ENCODE measurements around the gene WDSUB1. TPM values are rescaled to one million over a fixed set of nuclear protein-coding genes. Genes with fewer than 3 reads are reported as not detected.

The WDSUB1 gene
- total and polyA plus RNA-seq, 2 donors, result 5.4 to 17.0 TPM

- DNase-seq (ENCODE audit: low read depth in 6 of 9, low spot score in 9 of 9), result no peak
- H3K36me3 ChIP-seq (ENCODE audit: control insufficient read depth in 2 of 2, insufficient read depth in 2 of 2, low read length in 1 of 2), result peaks cover 6% of the 10 kb centered on the region in 2 donors
Observed at GRCh38 chr2:159195697-159196096, 90.8 kb downstream of the WDSUB1 start.

GRCh38 chr2:159194241-159194640 is 92.3 kb downstream of the WDSUB1 start:
- WGBS, result 98% methylated on average over 10 of the region's 10 CpGs
- DNase-seq (ENCODE audit: low read depth in 6 of 9, low spot score in 9 of 9), result no peak
- no peak overlapping the region for H3K27ac ChIP-seq (ENCODE audit: low read depth in 1 of 2, low read length in 1 of 2)
- H3K4me3 ChIP-seq (ENCODE audit: low read length in 2 of 2), result no peak overlapping the region
- peaks cover 4% of the 10 kb centered on the region in 2 donors for H3K4me1 ChIP-seq (ENCODE audit: control insufficient read depth in 2 of 2, insufficient read depth in 2 of 2, low read length in 2 of 2)
- H3K36me3 ChIP-seq (ENCODE audit: control insufficient read depth in 2 of 2, insufficient read depth in 2 of 2, low read length in 1 of 2), result peaks cover 2 to 6% of the 10 kb centered on the region in 2 donors
- no peaks in the 10 kb centered on the region for H3K9me3 ChIP-seq (ENCODE audit: control insufficient read depth in 2 of 2, insufficient read depth in 1 of 2, low read length in 1 of 2)
- no peaks in the 10 kb centered on the region for H3K27me3 ChIP-seq (ENCODE audit: control insufficient read depth in 2 of 2, insufficient read depth in 1 of 2, low read length in 1 of 2)

More at GRCh38 chr2:159195697-159196096, 90.8 kb downstream of the WDSUB1 start:
- no peaks in the 10 kb centered on the region for H3K4me1 ChIP-seq (ENCODE audit: control insufficient read depth in 2 of 2, insufficient read depth in 2 of 2, low read length in 2 of 2)
- no peaks in the 10 kb centered on the region for H3K9me3 ChIP-seq (ENCODE audit: control insufficient read depth in 2 of 2, insufficient read depth in 1 of 2, low read length in 1 of 2)
- no peaks in the 10 kb centered on the region for H3K27me3 ChIP-seq (ENCODE audit: control insufficient read depth in 2 of 2, insufficient read depth in 1 of 2, low read length in 1 of 2)
- WGBS, result 96% methylated on average over 6 of the region's 6 CpGs
- no peak overlapping the region for H3K4me3 ChIP-seq (ENCODE audit: low read length in 2 of 2)
- H3K27ac ChIP-seq (ENCODE audit: low read depth in 1 of 2, low read length in 1 of 2), result no peak overlapping the region

GRCh38 chr2:159193791-159194190 is 92.7 kb downstream of the WDSUB1 start:
- no peak for DNase-seq (ENCODE audit: low read depth in 6 of 9, low spot score in 9 of 9)
- peaks cover 0 to 6% of the 10 kb centered on the region in 2 donors for H3K36me3 ChIP-seq (ENCODE audit: control insufficient read depth in 2 of 2, insufficient read depth in 2 of 2, low read length in 1 of 2)

GRCh38 chr2:159192371-159192918 is 94.1 kb downstream of the WDSUB1 start:
- H3K27ac ChIP-seq (ENCODE audit: low read depth in 1 of 2, low read length in 1 of 2), result no peak overlapping the region
- no peaks in the 10 kb centered on the region for H3K9me3 ChIP-seq (ENCODE audit: control insufficient read depth in 2 of 2, insufficient read depth in 1 of 2, low read length in 1 of 2)
- H3K36me3 ChIP-seq (ENCODE audit: control insufficient read depth in 2 of 2, insufficient read depth in 2 of 2, low read length in 1 of 2), result peaks cover 0 to 6% of the 10 kb centered on the region in 2 donors
- WGBS, result 95% methylated on average over 12 of the region's 12 CpGs
- DNase-seq (ENCODE audit: low read depth in 6 of 9, low spot score in 9 of 9), result no peak
- no peak overlapping the region for H3K4me3 ChIP-seq (ENCODE audit: low read length in 2 of 2)
- no peaks in the 10 kb centered on the region for H3K27me3 ChIP-seq (ENCODE audit: control insufficient read depth in 2 of 2, insufficient read depth in 1 of 2, low read length in 1 of 2)
- H3K4me1 ChIP-seq (ENCODE audit: control insufficient read depth in 2 of 2, insufficient read depth in 2 of 2, low read length in 2 of 2), result peaks cover 4% of the 10 kb centered on the region in 2 donors

More at GRCh38 chr2:159193791-159194190, 92.7 kb downstream of the WDSUB1 start:
- no peaks in the 10 kb centered on the region for H3K27me3 ChIP-seq (ENCODE audit: control insufficient read depth in 2 of 2, insufficient read depth in 1 of 2, low read length in 1 of 2)
- H3K27ac ChIP-seq (ENCODE audit: low read depth in 1 of 2, low read length in 1 of 2), result no peak overlapping the region
- no peaks in the 10 kb centered on the region for H3K9me3 ChIP-seq (ENCODE audit: control insufficient read depth in 2 of 2, insufficient read depth in 1 of 2, low read length in 1 of 2)
- peaks cover 4% of the 10 kb centered on the region in 2 donors for H3K4me1 ChIP-seq (ENCODE audit: control insufficient read depth in 2 of 2, insufficient read depth in 2 of 2, low read length in 2 of 2)
- 95% methylated on average over 4 of the region's 4 CpGs for WGBS
- H3K4me3 ChIP-seq (ENCODE audit: low read length in 2 of 2), result no peak overlapping the region

- WGBS, result 97% methylated on average over 4 of the region's 4 CpGs
- no peaks in the 10 kb centered on the region for H3K36me3 ChIP-seq (ENCODE audit: control insufficient read depth in 2 of 2, insufficient read depth in 2 of 2, low read length in 1 of 2)
- H3K27me3 ChIP-seq (ENCODE audit: control insufficient read depth in 2 of 2, insufficient read depth in 1 of 2, low read length in 1 of 2), result no peaks in the 10 kb centered on the region
- DNase-seq (ENCODE audit: low read depth in 6 of 9, low spot score in 9 of 9), result no peak
- no peak overlapping the region for H3K4me3 ChIP-seq (ENCODE audit: low read length in 2 of 2)
- no peaks in the 10 kb centered on the region for H3K9me3 ChIP-seq (ENCODE audit: control insufficient read depth in 2 of 2, insufficient read depth in 1 of 2, low read length in 1 of 2)
- no peak overlapping the region for H3K27ac ChIP-seq (ENCODE audit: low read depth in 1 of 2, low read length in 1 of 2)
- H3K4me1 ChIP-seq (ENCODE audit: control insufficient read depth in 2 of 2, insufficient read depth in 2 of 2, low read length in 2 of 2), result peaks cover 4 to 17% of the 10 kb centered on the region in 2 donors
Observed at GRCh38 chr2:159188449-159188848, 98.1 kb downstream of the WDSUB1 start.

- no peak for DNase-seq (ENCODE audit: low read depth in 6 of 9, low spot score in 9 of 9)
- Histone ChIP-seq H3K27me3 (ENCODE audit: control insufficient read depth in 2 of 2, insufficient read depth in 1 of 2, low read length in 1 of 2) (no peaks in the 10 kb centered on the region), H3K4me1 (ENCODE audit: control insufficient read depth in 2 of 2, insufficient read depth in 2 of 2, low read length in 2 of 2) (peaks cover 4 to 17% of the 10 kb centered on the region in 2 donors), H3K36me3 (ENCODE audit: control insufficient read depth in 2 of 2, insufficient read depth in 2 of 2, low read length in 1 of 2) (no peaks in the 10 kb centered on the region), H3K4me3 (ENCODE audit: low read length in 2 of 2) (no peak overlapping the region), H3K9me3 (ENCODE audit: control insufficient read depth in 2 of 2, insufficient read depth in 1 of 2, low read length in 1 of 2) (no peaks in the 10 kb centered on the region), H3K27ac (ENCODE audit: low read depth in 1 of 2, low read length in 1 of 2) (no peak overlapping the region)
- WGBS, result 93% methylated on average over 6 of the region's 6 CpGs
Observed at GRCh38 chr2:159187106-159187505, 99.4 kb downstream of the WDSUB1 start.

- Histone ChIP-seq H3K4me3 (ENCODE audit: low read length in 2 of 2) (no peak overlapping the region), H3K4me1 (ENCODE audit: control insufficient read depth in 2 of 2, insufficient read depth in 2 of 2, low read length in 2 of 2) (peaks cover 4 to 17% of the 10 kb centered on the region in 2 donors), H3K27ac (ENCODE audit: low read depth in 1 of 2, low read length in 1 of 2) (no peak overlapping the region), H3K27me3 (ENCODE audit: control insufficient read depth in 2 of 2, insufficient read depth in 1 of 2, low read length in 1 of 2) (no peaks in the 10 kb centered on the region), H3K9me3 (ENCODE audit: control insufficient read depth in 2 of 2, insufficient read depth in 1 of 2, low read length in 1 of 2) (no peaks in the 10 kb centered on the region), H3K36me3 (ENCODE audit: control insufficient read depth in 2 of 2, insufficient read depth in 2 of 2, low read length in 1 of 2) (no peaks in the 10 kb centered on the region)
- WGBS, result 96% methylated on average over 4 of the region's 4 CpGs
- DNase-seq (ENCODE audit: low read depth in 6 of 9, low spot score in 9 of 9), result no peak
Observed at GRCh38 chr2:159186462-159186861, 100.0 kb downstream of the WDSUB1 start.

Measured in thymus (tissue), 11 donors.